K562 (cell line): ENCODE measurements around the gene COPS4. TPM values are rescaled to one million over a fixed set of nuclear protein-coding genes. Genes with fewer than 3 reads are reported as not detected.

Experiments used
- ARID2 ChIP-seq: fragments of 450-650 bp; IDR thresholded peaks from 2 replicates; pipeline ENCODE4 v1.6.1; 2017; ENCODE audit warnings: antibody characterized with exemption, mild to moderate bottlenecking
- BRD9 ChIP-seq: fragments of 450-650 bp; IDR thresholded peaks from 2 replicates; pipeline ENCODE4 v1.6.1; 2018; ENCODE audit warnings: low read depth; ENCODE audit not compliant: partially characterized antibody
- CCNT2 ChIP-seq: IDR thresholded peaks from 2 replicates; pipeline ENCODE4 v1.6.1; 2011; ENCODE audit warnings: borderline replicate concordance, low read depth, mild to moderate bottlenecking, moderate library complexity, mixed read lengths, low read length; ENCODE audit not compliant: insufficient read length; ENCODE audit errors: extremely low read depth
- GABPA ChIP-seq: fragments of 200-800 bp; sonication (Bioruptor generic); conservative IDR thresholded peaks from 2 replicates; pipeline ENCODE4 v1.6.1; 2016; ENCODE audit warnings: low read depth, missing genetic modification characterization, missing compliant biosample characterization
- HMG20B ChIP-seq: fragments of 250-450 bp; sonication (Bioruptor Pico); IDR thresholded peaks from 2 replicates; pipeline ENCODE4 v1.5.0; 2021; ENCODE audit warnings: mild to moderate bottlenecking
- HMGN3 ChIP-seq: IDR thresholded peaks from 2 replicates; pipeline ENCODE4 v1.6.1; 2011; ENCODE audit warnings: borderline replicate concordance, low read depth, mild to moderate bottlenecking, mixed read lengths, low read length; ENCODE audit not compliant: insufficient read length; ENCODE audit errors: extremely low read depth
- ILK ChIP-seq: fragments of 450-650 bp; IDR thresholded peaks from 2 replicates; pipeline ENCODE4 v1.6.1; 2016; ENCODE audit warnings: missing genetic modification characterization, low read depth, mild to moderate bottlenecking, missing compliant biosample characterization, moderate library complexity, borderline replicate concordance
- JUN ChIP-seq, 2 experiments: sonication (generic) in 1 of 2; formaldehyde crosslinking in 1 of 2; IDR thresholded peaks; 2 replicates each; pipeline versions ENCODE4 v1.6.1 to v1.8.0; 2012 to 2022; ENCODE audit warnings: borderline replicate concordance in 2 of 2, mild to moderate bottlenecking in 2 of 2, improper control_type of control experiment in 1 of 2, low read depth in 1 of 2, low read length in 1 of 2, missing genetic modification reagents in 1 of 2
- JUND ChIP-seq, 2 experiments: IDR thresholded peaks; 2 replicates in 1 of 2; 3 replicates in 1 of 2; pipeline ENCODE4 v1.6.1; 2011; ENCODE audit warnings: borderline replicate concordance in 2 of 2, low read depth in 2 of 2, low read length in 2 of 2, improper control_type of control experiment in 1 of 2, missing biosample characterization in 1 of 2, missing genetic modification characterization in 1 of 2, missing genetic modification reagents in 1 of 2
- KAT7 ChIP-seq: sonication (generic); formaldehyde crosslinking; IDR thresholded peaks from 2 replicates; pipeline ENCODE4 v1.8.0; 2022; ENCODE audit warnings: missing genetic modification reagents, mild to moderate bottlenecking, borderline replicate concordance
- NCOA2 ChIP-seq, 2 experiments: fragments of 450-650 bp; IDR thresholded peaks; 2 replicates each; pipeline ENCODE4 v1.6.1; 2018; ENCODE audit warnings: mild to moderate bottlenecking in 2 of 2, moderate library complexity in 1 of 2; ENCODE audit not compliant: partially characterized antibody in 2 of 2
- NR2C1 ChIP-seq, 2 experiments: fragments of 450-650 bp; IDR thresholded peaks; 2 replicates each; pipeline ENCODE4 v1.6.1; 2017; ENCODE audit warnings: mild to moderate bottlenecking in 2 of 2, antibody characterized with exemption in 1 of 2, inconsistent platforms in 1 of 2, missing compliant biosample characterization in 1 of 2, missing genetic modification characterization in 1 of 2
- RFX1 ChIP-seq: fragments of 450-650 bp; IDR thresholded peaks from 2 replicates; pipeline ENCODE4 v1.6.1; 2016; ENCODE audit warnings: mild to moderate bottlenecking, moderate library complexity
- SMARCB1 ChIP-seq: IDR thresholded peaks from 2 replicates; pipeline ENCODE4 v1.6.1; 2011; ENCODE audit warnings: improper control_type of control experiment, low read depth; ENCODE audit not compliant: insufficient read length
- SP2 ChIP-seq: IDR thresholded peaks from 2 replicates; pipeline ENCODE4 v1.6.1; 2011; ENCODE audit warnings: mild to moderate bottlenecking, low read depth, low read length, moderate library complexity; ENCODE audit not compliant: poor library complexity, severe bottlenecking; ENCODE audit errors: extremely low read depth
- TSC22D4 ChIP-seq: fragments of 450-650 bp; IDR thresholded peaks from 2 replicates; pipeline ENCODE4 v1.6.1; 2016; ENCODE audit warnings: missing genetic modification characterization, missing biosample characterization, control low read depth
- ZNF24 ChIP-seq: fragments of 450-650 bp; IDR thresholded peaks from 2 replicates; pipeline ENCODE4 v1.6.1; 2016
- polyA plus RNA-seq, 8 experiments: library from polyadenylated mRNA; depleted of rRNA in 4 of 8; stranded (reverse) in 5 of 8; unstranded in 3 of 8; fragments of >200 nt; fragmentation: Nextera tagmentation in 2 of 8; fragmentation: Illumina TruSeq in 1 of 8; extraction: Ambion mirVana in 2 of 8; extraction: Trizol in 1 of 8; gene quantifications; 2 replicates each; pipeline versions ENCODE4 v1.2.1 to v1.2.3, GENCODE V29; 2011 to 2014; ENCODE audit warnings: inconsistent platforms in 1 of 8, missing spikeins in 1 of 8
- total RNA-seq, 7 experiments: library from RNA; depleted of rRNA in 6 of 7; stranded (reverse); fragments of >200 nt in 6 of 7; fragmentation: Illumina TruSeq in 2 of 7; extraction: Trizol in 2 of 7; gene quantifications; 2 replicates each; pipeline versions ENCODE4 v1.2.1 to v1.2.3, GENCODE V29; 2011 to 2021; ENCODE audit warnings: low replicate concordance in 1 of 7
- TF ChIP-seq, protein P1 (sequence below): fragments of 450-650 bp; IDR thresholded peaks from 2 replicates; pipeline ENCODE4 v1.6.1; 2016; ENCODE audit warnings: missing biosample characterization, missing genetic modification characterization
- TF ChIP-seq, protein P2 (sequence below): fragments of 250-450 bp; sonication (Bioruptor Pico); IDR thresholded peaks from 2 replicates; pipeline ENCODE4 v1.5.0; 2021
- TF ChIP-seq, protein P3 (sequence below): fragments of 150-350 bp; IDR thresholded peaks from 2 replicates; pipeline ENCODE4 v1.6.1; 2014; ENCODE audit warnings: low read depth, mild to moderate bottlenecking, low read length, borderline replicate concordance
- TF ChIP-seq, protein P4 (sequence below): fragments of 250-450 bp; sonication (Bioruptor Pico); IDR thresholded peaks from 2 replicates; pipeline ENCODE4 v1.8.0; 2021; ENCODE audit warnings: moderate library complexity, mild to moderate bottlenecking, inconsistent platforms

The COPS4 gene
- total and polyA plus RNA-seq, 9 of the 15 experiments (the other 6 are each of a cell fraction or from before 2014, with no cell fraction given) = 44.7 to 180 (median 70.9) TPM

DNA sequence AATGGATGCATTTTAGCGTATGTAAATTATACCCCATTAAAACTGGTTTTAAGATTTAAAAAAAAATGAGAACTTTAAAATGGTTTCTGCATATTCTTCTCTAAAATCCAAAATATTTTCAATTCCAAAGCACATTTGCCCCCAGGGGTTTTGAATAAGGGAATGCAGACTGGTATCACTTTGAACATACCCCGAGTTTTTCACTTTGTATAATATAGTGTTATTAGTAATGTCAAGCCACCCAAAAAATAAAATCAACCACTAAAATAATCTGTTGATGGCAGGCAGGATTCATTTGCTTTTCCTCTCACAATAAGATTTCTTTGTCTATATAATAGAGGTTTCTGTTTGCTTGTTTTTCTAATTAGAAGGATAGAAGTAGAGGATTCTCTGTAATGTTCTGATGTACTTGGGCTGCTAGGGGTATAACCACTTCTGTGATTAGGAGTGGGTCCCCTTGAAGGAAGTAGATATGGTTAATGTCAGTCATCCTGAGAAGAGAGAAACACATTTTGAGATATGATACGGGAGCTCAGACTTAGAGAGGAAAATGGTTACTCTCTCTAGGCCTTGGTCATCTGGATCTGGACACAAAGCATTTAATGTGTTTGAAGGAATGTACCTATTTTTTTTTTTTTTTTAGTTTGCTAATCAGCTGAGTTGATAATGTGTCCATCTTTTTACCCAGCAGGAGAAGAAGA lies 15.0 kb upstream of the COPS4 start (continued):
- no peak for TF ChIP-seq CCNT2
- no peak for TF ChIP-seq HMG20B
- TF ChIP-seq, protein P1, sequence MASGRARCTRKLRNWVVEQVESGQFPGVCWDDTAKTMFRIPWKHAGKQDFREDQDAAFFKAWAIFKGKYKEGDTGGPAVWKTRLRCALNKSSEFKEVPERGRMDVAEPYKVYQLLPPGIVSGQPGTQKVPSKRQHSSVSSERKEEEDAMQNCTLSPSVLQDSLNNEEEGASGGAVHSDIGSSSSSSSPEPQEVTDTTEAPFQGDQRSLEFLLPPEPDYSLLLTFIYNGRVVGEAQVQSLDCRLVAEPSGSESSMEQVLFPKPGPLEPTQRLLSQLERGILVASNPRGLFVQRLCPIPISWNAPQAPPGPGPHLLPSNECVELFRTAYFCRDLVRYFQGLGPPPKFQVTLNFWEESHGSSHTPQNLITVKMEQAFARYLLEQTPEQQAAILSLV (tag) = no peak
- peak; percentile 57 for TF ChIP-seq BRD9
- TF ChIP-seq ARID2 = no peak
- TF ChIP-seq RFX1 = no peak
- TF ChIP-seq, protein P2, sequence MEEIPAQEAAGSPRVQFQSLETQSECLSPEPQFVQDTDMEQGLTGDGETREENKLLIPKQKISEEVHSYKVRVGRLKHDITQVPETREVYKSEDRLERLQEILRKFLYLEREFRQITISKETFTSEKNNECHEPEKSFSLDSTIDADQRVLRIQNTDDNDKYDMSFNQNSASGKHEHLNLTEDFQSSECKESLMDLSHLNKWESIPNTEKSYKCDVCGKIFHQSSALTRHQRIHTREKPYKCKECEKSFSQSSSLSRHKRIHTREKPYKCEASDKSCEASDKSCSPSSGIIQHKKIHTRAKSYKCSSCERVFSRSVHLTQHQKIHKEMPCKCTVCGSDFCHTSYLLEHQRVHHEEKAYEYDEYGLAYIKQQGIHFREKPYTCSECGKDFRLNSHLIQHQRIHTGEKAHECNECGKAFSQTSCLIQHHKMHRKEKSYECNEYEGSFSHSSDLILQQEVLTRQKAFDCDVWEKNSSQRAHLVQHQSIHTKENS = no peak
- TF ChIP-seq NR2C1 (IDR thresholded peaks at IDR 0.05) = no peak
- TF ChIP-seq NR2C1 (tag; IDR thresholded peaks at IDR 0.05) = no peak
- TF ChIP-seq, protein P3, sequence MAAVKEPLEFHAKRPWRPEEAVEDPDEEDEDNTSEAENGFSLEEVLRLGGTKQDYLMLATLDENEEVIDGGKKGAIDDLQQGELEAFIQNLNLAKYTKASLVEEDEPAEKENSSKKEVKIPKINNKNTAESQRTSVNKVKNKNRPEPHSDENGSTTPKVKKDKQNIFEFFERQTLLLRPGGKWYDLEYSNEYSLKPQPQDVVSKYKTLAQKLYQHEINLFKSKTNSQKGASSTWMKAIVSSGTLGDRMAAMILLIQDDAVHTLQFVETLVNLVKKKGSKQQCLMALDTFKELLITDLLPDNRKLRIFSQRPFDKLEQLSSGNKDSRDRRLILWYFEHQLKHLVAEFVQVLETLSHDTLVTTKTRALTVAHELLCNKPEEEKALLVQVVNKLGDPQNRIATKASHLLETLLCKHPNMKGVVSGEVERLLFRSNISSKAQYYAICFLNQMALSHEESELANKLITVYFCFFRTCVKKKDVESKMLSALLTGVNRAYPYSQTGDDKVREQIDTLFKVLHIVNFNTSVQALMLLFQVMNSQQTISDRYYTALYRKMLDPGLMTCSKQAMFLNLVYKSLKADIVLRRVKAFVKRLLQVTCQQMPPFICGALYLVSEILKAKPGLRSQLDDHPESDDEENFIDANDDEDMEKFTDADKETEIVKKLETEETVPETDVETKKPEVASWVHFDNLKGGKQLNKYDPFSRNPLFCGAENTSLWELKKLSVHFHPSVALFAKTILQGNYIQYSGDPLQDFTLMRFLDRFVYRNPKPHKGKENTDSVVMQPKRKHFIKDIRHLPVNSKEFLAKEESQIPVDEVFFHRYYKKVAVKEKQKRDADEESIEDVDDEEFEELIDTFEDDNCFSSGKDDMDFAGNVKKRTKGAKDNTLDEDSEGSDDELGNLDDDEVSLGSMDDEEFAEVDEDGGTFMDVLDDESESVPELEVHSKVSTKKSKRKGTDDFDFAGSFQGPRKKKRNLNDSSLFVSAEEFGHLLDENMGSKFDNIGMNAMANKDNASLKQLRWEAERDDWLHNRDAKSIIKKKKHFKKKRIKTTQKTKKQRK = no peak
- TF ChIP-seq SP2 = no peak
- no peak for TF ChIP-seq NCOA2 (IDR thresholded peaks at IDR 0.05; ENCODE audit: partially characterized antibody in 2 of 2)
- TF ChIP-seq TSC22D4 = no peak
- TF ChIP-seq, protein P4, sequence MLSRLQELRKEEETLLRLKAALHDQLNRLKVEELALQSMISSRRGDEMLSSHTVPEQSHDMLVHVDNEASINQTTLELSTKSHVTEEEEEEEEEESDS = no peak
- no peak for TF ChIP-seq SMARCB1
- TF ChIP-seq GABPA (tag) = no peak
- no peak for TF ChIP-seq JUN (IDR thresholded peaks at IDR 0.05; ENCODE audit: borderline replicate concordance, low read depth, low read length)
- TF ChIP-seq JUN (CRISPR knock-in tag; IDR thresholded peaks at IDR 0.05; ENCODE audit: borderline replicate concordance) = no peak
- TF ChIP-seq ZNF24 = no peak
- no peak for TF ChIP-seq JUND (IDR thresholded peaks at IDR 0.05; ENCODE audit: borderline replicate concordance, low read depth, low read length)
- TF ChIP-seq JUND (tag; IDR thresholded peaks at IDR 0.05; ENCODE audit: borderline replicate concordance, low read depth, low read length) = no peak
- no peak for TF ChIP-seq HMGN3
- no peak for TF ChIP-seq KAT7
- no peak for TF ChIP-seq ILK
